WTC11 (cell line): ENCODE data around the gene ZNF554. TPM values are rescaled to one million over a fixed set of nuclear protein-coding genes. Genes with fewer than 3 reads are reported as not detected.
A peak's percentile ranks its signal among the peaks of the same experiment; 100 is the strongest.

Experiments used
- ATAC-seq: fragments of 200-7000 bp; cut with Tn5 transposase; 2 replicates; pipeline ENCODE4 v1.10.0; 2021; ENCODE audit warnings: mild to moderate bottlenecking, moderate library complexity
- Bru-seq: library from RNA; stranded (reverse); fragments of 400-500 nt; gene quantifications from one replicate; lab custom pipeline; 2021; lab: Mats Ljungman, UMichigan
- CTCF ChIA-PET: fragments of 300-600 bp; sonication (Branson Sonifier 250); formaldehyde crosslinking; loops from one replicate; lab custom pipeline; 2021; ENCODE audit warnings: antibody characterized with exemption; lab: Charles Lee
- POLR2A ChIA-PET: fragments of 350-600 bp; sonication (Branson Sonifier 250); formaldehyde crosslinking; loops from one replicate; lab custom pipeline; 2021; ENCODE audit warnings: antibody characterized with exemption; lab: Charles Lee
- DNase-seq: peaks from one replicate; pipeline ENCODE4 v3.0.0; 2021; ENCODE audit warnings: low spot score
- H3K27ac Mint-ChIP-seq: 2 replicates; pipeline ENCODE4 v1.8.0; 2021; ENCODE audit warnings: mixed read lengths
- H3K27me3 Mint-ChIP-seq: 2 replicates; pipeline ENCODE4 v1.8.0; 2021; ENCODE audit warnings: low read depth, mild to moderate bottlenecking, moderate library complexity, mixed read lengths
- H3K36me3 Mint-ChIP-seq: 2 replicates; pipeline ENCODE4 v1.8.0; 2021; ENCODE audit warnings: mixed read lengths
- H3K4me1 Mint-ChIP-seq: 2 replicates; pipeline ENCODE4 v1.8.0; 2022; ENCODE audit warnings: mixed read lengths
- H3K4me3 Mint-ChIP-seq: 2 replicates; pipeline ENCODE4 v1.8.0; 2021; ENCODE audit warnings: mild to moderate bottlenecking, moderate library complexity, mixed read lengths
- H3K9me3 Mint-ChIP-seq: 2 replicates; pipeline ENCODE4 v1.8.0; 2021; ENCODE audit warnings: mixed read lengths
- AFF4 ChIP-seq: sonication (generic); formaldehyde crosslinking; IDR thresholded peaks from 2 replicates; pipeline ENCODE4 v1.8.1; 2023; ENCODE audit warnings: mild to moderate bottlenecking, missing genetic modification reagents, borderline replicate concordance
- AR ChIP-seq: fragments of 250-450 bp; sonication (Bioruptor Pico); IDR thresholded peaks from 2 replicates; pipeline ENCODE4 v1.9.0; 2021; ENCODE audit warnings: mild to moderate bottlenecking
- CDX4 ChIP-seq: fragments of 250-450 bp; sonication (Bioruptor Pico); IDR thresholded peaks from 2 replicates; pipeline ENCODE4 v1.9.0; 2021; ENCODE audit warnings: moderate library complexity, mild to moderate bottlenecking, inconsistent platforms, borderline replicate concordance
- EMX1 ChIP-seq: fragments of 250-450 bp; sonication (Bioruptor Pico); IDR thresholded peaks from 2 replicates; pipeline ENCODE4 v1.8.0; 2021; ENCODE audit warnings: mild to moderate bottlenecking
- ERG ChIP-seq: fragments of 250-450 bp; sonication (Bioruptor Pico); IDR thresholded peaks from 2 replicates; pipeline ENCODE4 v1.8.0; 2021; ENCODE audit warnings: mild to moderate bottlenecking
- FOXK1 ChIP-seq: sonication (generic); formaldehyde crosslinking; IDR thresholded peaks from 2 replicates; pipeline ENCODE4 v1.8.0; 2022; ENCODE audit warnings: mild to moderate bottlenecking, moderate library complexity, missing genetic modification reagents
- HMGXB4 ChIP-seq: sonication (generic); formaldehyde crosslinking; IDR thresholded peaks from 2 replicates; pipeline ENCODE4 v1.8.1; 2023; ENCODE audit warnings: mild to moderate bottlenecking, moderate library complexity, missing genetic modification reagents
- IRF1 ChIP-seq: sonication (generic); formaldehyde crosslinking; IDR thresholded peaks from 2 replicates; pipeline ENCODE4 v1.8.0; 2023; ENCODE audit warnings: missing genetic modification reagents
- IRF2 ChIP-seq: sonication (generic); formaldehyde crosslinking; IDR thresholded peaks from 2 replicates; pipeline ENCODE4 v1.8.0; 2022; ENCODE audit warnings: low read depth, missing genetic modification reagents, borderline replicate concordance
- MAX ChIP-seq: sonication (generic); formaldehyde crosslinking; IDR thresholded peaks from 2 replicates; pipeline ENCODE4 v1.8.0; 2022; ENCODE audit warnings: mild to moderate bottlenecking, missing genetic modification reagents
- NFE2L1 ChIP-seq: sonication (generic); formaldehyde crosslinking; IDR thresholded peaks from 2 replicates; pipeline ENCODE4 v1.8.1; 2023; ENCODE audit warnings: missing genetic modification reagents
- NFYB ChIP-seq: sonication (generic); formaldehyde crosslinking; conservative IDR thresholded peaks from 2 replicates; pipeline ENCODE4 v1.8.0; 2022; ENCODE audit warnings: low read depth, missing genetic modification reagents
- NR2C2 ChIP-seq: sonication (generic); formaldehyde crosslinking; IDR thresholded peaks from 2 replicates; pipeline ENCODE4 v1.8.0; 2022; ENCODE audit warnings: mild to moderate bottlenecking, missing genetic modification reagents
- RELA ChIP-seq: sonication (generic); formaldehyde crosslinking; IDR thresholded peaks from 2 replicates; pipeline ENCODE4 v1.8.1; 2022; ENCODE audit warnings: missing genetic modification reagents, mild to moderate bottlenecking, borderline replicate concordance
- SMAD3 ChIP-seq: sonication (generic); formaldehyde crosslinking; IDR thresholded peaks from 2 replicates; pipeline ENCODE4 v1.8.0; 2022; ENCODE audit warnings: missing genetic modification reagents, mild to moderate bottlenecking, borderline replicate concordance
- USF1 ChIP-seq: sonication (generic); formaldehyde crosslinking; IDR thresholded peaks from 2 replicates; pipeline ENCODE4 v1.8.0; 2022; ENCODE audit warnings: mild to moderate bottlenecking, missing genetic modification reagents
- ZNF219 ChIP-seq: sonication (generic); formaldehyde crosslinking; IDR thresholded peaks from 2 replicates; pipeline ENCODE4 v1.8.0; 2023; ENCODE audit warnings: missing genetic modification reagents, mild to moderate bottlenecking, borderline replicate concordance
- ZNF281 ChIP-seq: sonication (generic); formaldehyde crosslinking; IDR thresholded peaks from 2 replicates; pipeline ENCODE4 v1.8.0; 2023; ENCODE audit warnings: mild to moderate bottlenecking, missing genetic modification reagents
- ZNF416 ChIP-seq: fragments of 250-450 bp; sonication (Bioruptor Pico); IDR thresholded peaks from 2 replicates; pipeline ENCODE4 v1.9.0; 2021; ENCODE audit warnings: mild to moderate bottlenecking, inconsistent platforms
- ZNF671 ChIP-seq: fragments of 250-450 bp; sonication (Bioruptor Pico); IDR thresholded peaks from 2 replicates; pipeline ENCODE4 v1.8.0; 2021; ENCODE audit warnings: mild to moderate bottlenecking
- long read RNA-seq, 3 experiments: library from RNA in 1 of 3; library from capped mRNA in 1 of 3; library from polyadenylated mRNA in 1 of 3; unstranded in 2 of 3; stranded (forward) in 1 of 3; transcript quantifications; one replicate each; pipeline ENCODE4 v2.0.0, GENCODE V29; 2021
- total RNA-seq: library from RNA; stranded (reverse); gene quantifications from 3 replicates; pipeline ENCODE4 v1.2.3, GENCODE V29; 2021

ZNF554 gene
- 5.7 to 6.2 TPM (median 6.1 TPM) in 3 replicates for total RNA-seq
- percentile 60 among the genes with signal in this experiment for Bru-seq, nascent RNA
- long read RNA-seq, experiment 1, full-length matches to known transcripts, result 12 of 24 reads
- long read RNA-seq, experiment 1, partial matches to known transcripts, result 4 of 24 reads
- long read RNA-seq, experiment 1, other reads (novel, unspliced or antisense), result 8 of 24 reads
- long read RNA-seq, experiment 2, partial matches to known transcripts, result 0 of 6 reads
- long read RNA-seq, experiment 2, other reads (novel, unspliced or antisense), result 3 of 6 reads
- long read RNA-seq, experiment 3, result 0 reads

- POLR2A ChIA-PET, result interaction anchor here (0.8 kb wide), 1 partner anchor 35 kb away, joined by 3 read pairs; the partner anchor contains the start of gene THOP1
- CTCF ChIA-PET, result interaction anchor here (0.5 to 2.1 kb wide), 12 partner anchors 10 to 658 kb away, joined by 3 to 14 read pairs (median 3); partner anchors contain the start of genes ZNF555 and ZNF57
- Mint-ChIP-seq H3K36me3 (peaks cover 5% of the 10 kb centered on the region), H3K4me3 (peak within 1 kb of the TSS; percentile 91), H3K4me1 (no peaks in the 10 kb centered on the region), H3K27ac (0 out of 2 replicates have a peak within 1 kb of the TSS, but pooled peaks have one; percentile 49), H3K9me3 (no peaks in the 10 kb centered on the region; the same call in 1 of the 2 replicates), H3K27me3 (no peaks in the 10 kb centered on the region)
- DNase-seq (peak; percentile 100), ATAC-seq (peak; percentile 91)
- TF ChIP-seq ERG (CRISPR knock-in tag) (no peak), AFF4 (CRISPR knock-in tag) (no peak), AR (CRISPR knock-in tag) (no peak), NFYB (no peak; the same call in 1 of the 2 replicates), FOXK1 (CRISPR knock-in tag) (0 out of 2 replicates have a peak, but pooled peaks have one; percentile 26), NR2C2 (CRISPR knock-in tag) (no peak), ZNF281 (no peak), MAX (CRISPR knock-in tag) (peak; percentile 73; the same call in 1 of the 2 replicates), ZNF671 (no peak), ZNF416 (no peak), RELA (no peak), SMAD3 (peak; percentile 43; the same call in 1 of the 2 replicates), HMGXB4 (CRISPR knock-in tag) (peak; percentile 83), EMX1 (CRISPR knock-in tag) (no peak), CDX4 (CRISPR knock-in tag) (no peak), IRF2 (CRISPR knock-in tag) (no peak), IRF1 (CRISPR knock-in tag) (no peak), ZNF219 (CRISPR knock-in tag) (peak; percentile 75; the same call in 1 of the 2 replicates), NFE2L1 (no peak), USF1 (CRISPR knock-in tag) (peak; percentile 59; the same call in 1 of the 2 replicates)
Measured at GRCh38 chr19:2819540-2820111, at the start of gene ZNF554. TSS of gene ZNF554 (plus strand) at chr19:2819868. CDS start at chr19:2820072, 204 bp downstream.
